Activated naive CD4-positive, alpha-beta T cell (primary cell): ENCODE data around the gene PRG2.
"Not testable (repeated sequence)": the region's sequence is repeated elsewhere in the genome, so short reads cannot be mapped to it uniquely, and the experiment has no call there.

ENCODE experiments used
- DNase-seq, 4 experiments: peaks; one replicate each; lab custom pipeline; 2025; lab: John Stamatoyannopoulos, UW

PRG2 gene

DNA sequence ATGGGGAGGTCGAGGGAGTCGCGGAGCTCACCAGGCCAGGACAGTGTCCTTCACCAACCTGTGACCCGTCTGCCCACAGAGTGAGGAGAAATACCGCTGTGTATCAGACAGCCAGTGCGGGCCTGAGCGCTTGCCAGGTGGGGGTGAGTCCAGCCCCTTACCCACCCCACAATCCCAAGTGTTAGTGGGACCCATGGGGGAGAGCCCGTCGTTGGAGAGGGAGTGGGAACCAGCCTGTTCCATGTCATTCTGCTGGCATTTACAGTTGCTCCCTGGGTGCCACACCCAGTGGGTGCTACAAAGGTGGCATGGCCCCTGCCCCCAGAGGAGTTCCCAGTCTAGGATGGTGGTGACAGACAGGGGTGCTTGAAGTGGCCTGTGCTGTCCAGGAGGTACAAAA is 43.1 kb downstream of the PRG2 start:
- no peak for DNase-seq

- DNase-seq = peak; percentile 31 to 60 (median 53)
Observed at GRCh38 chr11:57345555-57346211, 44.8 kb downstream of the PRG2 start.

DNA sequence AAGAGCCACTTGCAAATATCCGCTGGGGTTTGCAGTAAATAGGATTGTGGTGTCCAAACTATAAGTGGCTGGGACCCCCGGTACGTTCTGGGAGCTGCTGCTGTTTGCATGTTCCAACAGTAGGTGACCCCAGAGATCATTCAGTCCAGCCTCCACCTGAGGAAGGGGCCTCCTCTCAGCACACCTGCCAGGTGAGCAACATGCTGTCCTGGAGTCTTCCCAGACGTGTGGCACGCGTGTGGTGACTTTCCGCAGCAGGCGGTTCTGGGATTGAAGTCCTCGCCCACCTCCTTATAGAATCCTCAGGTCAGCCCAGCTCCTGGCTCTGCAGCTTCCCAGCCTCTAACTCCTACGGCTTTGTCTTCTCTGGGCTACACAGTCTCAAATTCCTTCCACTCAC is 45.6 kb downstream of the PRG2 start:
- no peak for DNase-seq

GRCh38 chr11:57343825-57344224 is 46.6 kb downstream of the PRG2 start:
- DNase-seq = no peak

DNA sequence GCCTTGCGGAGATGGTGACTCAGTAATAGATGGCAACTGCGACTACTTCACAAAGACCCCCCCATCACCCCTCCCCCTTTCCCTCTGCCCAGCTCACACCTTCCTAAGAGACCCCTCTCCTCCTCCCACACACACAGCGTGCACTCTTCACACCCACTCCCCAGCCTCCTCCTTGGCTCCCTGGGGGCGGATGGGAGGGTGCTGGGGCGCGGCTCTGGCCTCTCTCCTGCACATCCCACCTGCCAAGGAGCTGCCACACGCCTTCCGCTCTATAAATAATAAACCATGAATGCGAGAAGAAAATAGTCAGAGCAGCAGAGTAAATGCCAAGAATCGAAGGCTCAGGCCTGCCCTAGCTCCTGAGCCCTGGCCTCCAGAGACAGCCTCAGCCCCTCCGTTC is 47.7 kb downstream of the PRG2 start:
- no peak for DNase-seq

GRCh38 chr11:57341250-57341808 is 49.1 kb downstream of the PRG2 start:
- DNase-seq = no peak

DNA sequence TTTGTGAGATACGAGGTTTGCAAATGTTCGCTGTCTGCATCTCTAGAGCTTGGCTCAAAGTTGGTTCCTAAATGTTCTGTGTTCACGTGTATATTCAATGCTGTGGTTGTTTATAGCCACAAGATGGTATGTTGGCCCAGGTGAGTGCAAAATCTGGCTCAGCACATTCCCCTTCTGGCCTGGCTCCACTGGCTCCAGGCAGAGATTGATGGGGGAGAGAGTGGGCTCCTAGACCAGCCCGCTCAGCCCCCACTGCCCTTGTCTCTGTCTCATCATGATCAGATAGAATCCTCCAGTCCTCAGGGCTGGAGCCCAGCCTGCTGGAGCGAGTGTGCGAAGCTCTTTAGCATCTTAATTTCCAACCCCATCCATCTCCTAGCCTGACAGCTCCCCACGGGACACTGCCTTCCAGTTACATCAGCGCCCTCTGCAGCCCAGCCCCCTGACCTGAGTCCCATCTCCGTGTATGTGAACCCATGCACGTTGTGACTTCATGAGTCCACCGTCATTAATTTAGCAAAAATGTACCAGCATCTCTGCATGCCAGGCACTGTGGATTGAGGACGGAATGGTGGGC is 50.3 kb downstream of the PRG2 start:
- DNase-seq = no peak

- no peak for DNase-seq
Observed at GRCh38 chr11:57339328-57339727, 51.1 kb downstream of the PRG2 start.

DNA sequence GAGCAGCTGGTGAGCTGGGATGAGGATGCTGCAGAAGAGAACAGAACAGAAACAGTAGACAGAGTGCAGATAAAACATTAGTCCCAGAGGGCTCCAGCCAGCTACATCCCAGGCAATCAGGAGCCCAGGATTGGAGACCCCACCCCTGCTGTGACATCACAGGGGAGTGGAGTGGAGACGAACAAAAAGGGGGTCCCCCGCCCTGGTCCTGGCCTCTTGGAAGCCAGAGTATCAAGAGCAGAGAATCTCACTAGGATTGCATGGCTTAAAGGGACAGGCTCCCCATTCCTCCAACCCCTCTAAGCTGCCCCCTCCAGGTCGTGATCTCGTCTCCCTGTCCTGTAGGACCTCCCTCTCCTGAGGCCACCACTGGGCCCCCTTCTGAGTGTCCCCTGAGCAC is 52.3 kb downstream of the PRG2 start, which contains the start of gene P2RX3:
P2RX3 (plus strand) TSS at position 211 of the 400 bp plus-strand sequence. CDS start 199 bp downstream, outside the sequence.
- no peak for DNase-seq

GRCh38 chr11:57336856-57337255 is 53.6 kb downstream of the PRG2 start:
- not testable (repeated sequence) for DNase-seq
